Measurements from ENCODE around the gene RHOD.

DNA sequence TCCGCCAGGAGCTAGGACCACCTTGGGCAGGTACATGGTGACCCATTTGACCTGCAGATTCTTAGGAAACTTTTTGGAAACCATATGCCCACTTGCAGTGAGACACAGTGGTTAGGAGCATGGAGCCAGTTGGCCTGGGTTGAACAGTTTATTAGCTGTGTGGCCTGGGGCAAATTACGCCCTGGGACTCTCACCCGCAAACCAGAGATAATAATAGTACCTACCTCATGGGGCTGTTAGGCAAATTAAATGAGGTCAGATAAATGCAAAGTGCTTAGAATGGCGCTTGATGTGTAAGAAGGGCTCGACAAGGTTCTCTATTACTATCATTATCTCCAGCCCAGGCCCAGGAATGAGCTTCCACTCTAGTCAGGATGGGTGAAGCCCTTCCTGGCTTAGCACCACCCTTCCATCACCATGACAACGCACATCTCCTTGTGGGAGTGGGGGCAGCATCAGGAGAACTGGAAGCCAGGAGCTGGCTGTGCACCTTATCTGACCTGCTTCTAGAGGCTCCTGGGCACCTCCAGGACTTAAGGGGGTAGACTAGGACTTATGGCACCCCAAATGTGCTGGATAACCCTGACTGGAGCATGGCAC, 28.6 kb upstream of the RHOD start:
- TF ChIP-seq POLR2AphosphoS5 (IDR thresholded peaks at IDR 0.05; ENCODE audit: borderline replicate concordance, low read depth, low read length): no peak; the same call in 1 of the 2 replicates
- no peak for TF ChIP-seq EZH2 (IDR thresholded peaks at IDR 0.05)
- TF ChIP-seq FOXP2 (optimal IDR thresholded peaks at IDR 0.05; ENCODE audit: control extremely low read depth, extremely low read length, insufficient read depth): no peak
